AG04449 (cell line): ENCODE results near the gene TRAF3.

Source experiments
- CTCF ChIA-PET: fragments of 350-600 bp; formaldehyde crosslinking; extraction: SDS; loops from one replicate; lab custom pipeline; 2021; ENCODE audit warnings: antibody characterized with exemption; lab: Yijun Ruan, JAX
- POLR2A ChIA-PET: fragments of 400-600, 350-600 bp; formaldehyde crosslinking; extraction: SDS; loops from one replicate; lab custom pipeline; 2020; ENCODE audit warnings: antibody characterized with exemption, inconsistent platforms; lab: Yijun Ruan, JAX
- DNase-seq: peaks from one replicate; pipeline ENCODE4 v3.0.0-alpha.2; 2010; ENCODE audit warnings: low read depth, low spot score
- H3K4me3 ChIP-seq: 2 replicates; pipeline ENCODE4 v1.5.1; 2011; ENCODE audit warnings: low read depth, mild to moderate bottlenecking, control low read depth, low read length
- TF ChIP-seq, protein P1 (sequence below): IDR thresholded peaks from one replicate; pipeline ENCODE4 v1.5.1; 2011; ENCODE audit warnings: mild to moderate bottlenecking, moderate library complexity, low read length, control low read depth, inconsistent platforms; ENCODE audit not compliant: insufficient read depth; ENCODE audit errors: missing control alignments

TRAF3 gene

DNA sequence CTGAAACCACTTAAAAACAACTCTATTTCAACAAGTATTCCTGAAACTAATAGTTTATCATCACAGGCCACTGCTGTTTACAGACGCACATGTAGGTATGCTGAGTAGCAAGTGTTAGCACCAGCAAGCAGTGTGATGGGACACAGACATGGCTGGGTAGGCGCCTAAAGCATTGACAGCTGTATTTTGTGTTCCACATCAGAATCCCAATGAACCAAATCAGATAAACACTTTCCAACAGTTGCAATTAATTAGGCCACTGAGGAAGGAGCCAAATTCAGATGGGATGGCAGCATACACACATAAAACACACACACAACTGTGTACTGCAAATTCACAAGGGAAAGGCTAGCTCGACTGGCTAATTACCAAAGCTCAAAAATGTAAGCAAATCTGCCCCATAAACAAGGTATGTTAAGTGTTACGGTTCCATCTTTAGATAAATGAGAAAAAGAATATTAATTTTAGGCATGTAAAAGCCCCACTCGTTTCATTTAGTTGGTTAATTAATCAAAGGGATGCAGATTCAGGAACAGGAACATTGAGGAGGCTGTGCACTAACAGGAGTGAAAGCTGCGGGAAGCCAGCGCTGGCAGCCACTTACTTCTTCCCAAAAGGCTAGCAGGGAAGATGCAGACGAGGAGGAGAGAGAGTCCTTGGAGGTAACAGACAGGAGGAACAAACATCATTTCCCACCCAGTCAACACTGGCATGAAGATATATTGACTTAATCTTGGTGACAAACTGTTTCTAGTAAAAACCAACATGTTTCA, 178.6 kb downstream of the TRAF3 start:
- DNase-seq, result no peak
- H3K4me3 ChIP-seq, result no peak overlapping the region
- ChIA-PET CTCF (interaction anchor here (0.8 to 2.0 kb wide), 4 partner anchors 12 to 261 kb away, joined by 3 to 6 read pairs (median 4); no protein-coding TSS in a partner anchor), POLR2A (no interaction called here)
- TF ChIP-seq, protein P1, sequence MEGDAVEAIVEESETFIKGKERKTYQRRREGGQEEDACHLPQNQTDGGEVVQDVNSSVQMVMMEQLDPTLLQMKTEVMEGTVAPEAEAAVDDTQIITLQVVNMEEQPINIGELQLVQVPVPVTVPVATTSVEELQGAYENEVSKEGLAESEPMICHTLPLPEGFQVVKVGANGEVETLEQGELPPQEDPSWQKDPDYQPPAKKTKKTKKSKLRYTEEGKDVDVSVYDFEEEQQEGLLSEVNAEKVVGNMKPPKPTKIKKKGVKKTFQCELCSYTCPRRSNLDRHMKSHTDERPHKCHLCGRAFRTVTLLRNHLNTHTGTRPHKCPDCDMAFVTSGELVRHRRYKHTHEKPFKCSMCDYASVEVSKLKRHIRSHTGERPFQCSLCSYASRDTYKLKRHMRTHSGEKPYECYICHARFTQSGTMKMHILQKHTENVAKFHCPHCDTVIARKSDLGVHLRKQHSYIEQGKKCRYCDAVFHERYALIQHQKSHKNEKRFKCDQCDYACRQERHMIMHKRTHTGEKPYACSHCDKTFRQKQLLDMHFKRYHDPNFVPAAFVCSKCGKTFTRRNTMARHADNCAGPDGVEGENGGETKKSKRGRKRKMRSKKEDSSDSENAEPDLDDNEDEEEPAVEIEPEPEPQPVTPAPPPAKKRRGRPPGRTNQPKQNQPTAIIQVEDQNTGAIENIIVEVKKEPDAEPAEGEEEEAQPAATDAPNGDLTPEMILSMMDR, result no peak

DNA sequence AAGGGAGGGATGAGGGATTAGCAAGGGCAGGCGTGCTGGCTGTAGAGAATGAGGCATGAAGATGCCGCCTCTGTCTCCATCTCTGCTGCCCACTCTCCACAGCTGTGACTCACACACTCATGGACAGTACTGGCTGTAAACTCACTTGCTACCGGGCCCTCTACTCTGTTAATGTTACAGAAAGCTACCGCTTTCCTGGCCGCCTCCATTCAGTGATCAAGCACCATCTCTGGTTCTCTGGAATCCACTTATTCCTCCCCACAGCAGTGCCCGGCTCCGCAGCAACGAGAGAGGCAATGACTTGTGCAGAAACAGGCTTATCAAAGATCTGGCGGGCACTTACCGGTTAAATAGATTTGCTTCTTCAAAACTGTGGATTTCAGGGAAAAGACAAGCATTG, 180.0 kb downstream of the TRAF3 start:
- CTCF ChIA-PET, result no interaction called here
- no peak for DNase-seq

DNA sequence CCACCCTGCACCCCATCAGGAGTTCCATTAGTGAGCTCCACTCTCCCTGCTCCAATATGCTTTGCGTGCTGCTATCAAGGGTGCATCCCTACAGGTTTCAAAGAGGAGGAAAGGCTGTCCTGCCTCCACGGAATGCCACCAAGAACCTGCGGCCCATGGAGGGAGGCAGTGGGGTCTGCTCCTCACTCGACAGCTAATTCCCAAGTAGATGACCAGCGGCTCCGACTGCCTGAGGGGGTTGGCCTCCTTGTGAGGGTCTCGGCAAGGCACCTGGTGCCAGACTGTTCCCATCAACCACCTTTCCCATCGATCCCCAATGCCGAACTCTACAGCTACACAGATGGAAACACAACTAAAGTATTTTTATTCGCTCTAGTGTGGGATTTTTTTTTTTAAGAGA, 181.2 kb downstream of the TRAF3 start:
- CTCF ChIA-PET, result no interaction called here
- TF ChIP-seq, protein P1, result no peak
- POLR2A ChIA-PET, result no interaction called here
- no peak for DNase-seq
- no peak overlapping the region for H3K4me3 ChIP-seq

More for the DNA sequence above, 180.0 kb downstream of the TRAF3 start:
- TF ChIP-seq, protein P1, result no peak
- H3K4me3 ChIP-seq, result no peak overlapping the region
- POLR2A ChIA-PET, result interaction anchor here (0.6 kb wide), 1 partner anchor 118 kb away, joined by 3 read pairs; no protein-coding TSS in a partner anchor
